H7 (cell line): ENCODE measurements around the gene HOXA2. TPM values are rescaled to one million over a fixed set of nuclear protein-coding genes. Genes with fewer than 3 reads are reported as not detected.

Experiments used
- DNase-seq: peaks from one replicate; pipeline ENCODE4 v3.0.0; 2012
- H3K27me3 ChIP-seq: 2 replicates; pipeline ENCODE4 v1.6.0; 2011; ENCODE audit warnings: mild to moderate bottlenecking, low read length; ENCODE audit not compliant: control insufficient read depth, insufficient read depth
- H3K36me3 ChIP-seq: replicated peaks from 2 replicates; pipeline ENCODE4 v1.5.1; 2011; ENCODE audit warnings: low read length; ENCODE audit not compliant: control insufficient read depth, insufficient read depth
- H3K4me3 ChIP-seq: 2 replicates; pipeline ENCODE4 v1.5.1; 2011; ENCODE audit warnings: low read depth, mild to moderate bottlenecking, control low read depth, low read length, moderate library complexity; ENCODE audit not compliant: insufficient read depth
- total RNA-seq: library from RNA; depleted of rRNA; stranded (reverse); fragments of >200 nt; shearing (Covaris generic); gene quantifications from 2 replicates; pipeline ENCODE4 v1.2.3, GENCODE V29; 2014

The HOXA2 gene
- total RNA-seq, 1 experiment from 2014 or later: not detected

DNA sequence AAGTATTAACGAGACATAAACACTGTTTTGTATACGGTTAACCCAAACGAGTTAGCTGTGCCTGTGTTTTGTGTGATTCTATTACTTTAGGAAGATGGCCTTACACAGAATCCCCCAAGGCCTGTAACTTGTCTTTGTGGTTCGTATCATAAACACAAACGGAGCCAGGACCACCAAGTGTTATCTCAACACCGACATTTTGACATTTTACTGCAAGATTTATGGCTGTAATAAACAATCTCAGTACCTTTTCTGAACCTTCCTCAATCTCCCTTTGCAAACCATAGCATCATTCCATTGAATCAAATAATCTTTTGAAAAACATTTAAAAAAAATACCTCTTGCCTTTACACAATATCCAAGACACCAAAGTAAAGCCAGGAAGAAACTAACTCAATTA is 30.5 kb upstream of the HOXA2 start:
- H3K27me3 ChIP-seq: peaks cover 98% of the 10 kb centered on the region
- no peak overlapping the region for H3K4me3 ChIP-seq
- H3K36me3 ChIP-seq: no peaks in the 10 kb centered on the region
- DNase-seq: no peak

DNA sequence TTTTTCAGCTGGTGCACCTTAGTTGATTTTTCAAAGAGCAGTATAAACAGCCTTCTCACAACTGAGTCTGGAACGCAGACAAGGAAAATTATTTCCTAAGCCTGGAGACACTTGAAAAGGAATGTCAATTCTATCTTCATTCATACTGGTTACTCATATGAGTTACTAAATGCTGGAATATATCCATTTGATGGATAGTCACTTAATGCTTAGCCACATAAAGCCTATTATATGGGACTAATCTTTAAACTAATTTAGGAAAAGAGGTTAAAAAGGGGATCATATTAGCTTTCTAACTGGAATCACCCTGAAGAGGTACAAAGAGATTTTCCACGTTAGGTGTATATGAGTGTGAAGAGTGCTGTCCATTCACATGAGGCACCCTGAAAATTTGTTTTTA is 29.7 kb upstream of the HOXA2 start:
- Histone ChIP-seq H3K27me3 (peaks cover 98% of the 10 kb centered on the region), H3K36me3 (no peaks in the 10 kb centered on the region), H3K4me3 (no peak overlapping the region)
- no peak for DNase-seq

DNA sequence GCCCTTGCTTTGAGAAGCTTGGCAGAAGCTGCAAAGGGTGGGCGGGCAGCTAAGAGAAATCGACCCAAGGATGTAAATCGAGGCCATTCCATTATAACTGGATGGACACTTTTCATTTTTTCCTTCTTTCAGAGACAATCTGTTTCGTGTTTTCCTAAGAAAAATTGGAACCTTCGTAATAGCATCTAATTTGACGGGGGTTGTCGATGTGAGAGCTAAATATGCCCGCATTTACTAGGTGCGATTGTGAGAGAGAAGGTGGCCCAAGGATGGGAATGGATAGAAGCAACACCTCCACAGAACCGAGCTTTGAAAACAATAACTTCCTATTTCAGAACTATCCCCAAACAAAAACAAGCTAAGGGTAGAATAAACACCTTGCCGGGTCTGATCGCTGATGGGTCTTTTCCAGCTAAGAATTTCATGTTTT is 28.9 kb upstream of the HOXA2 start:
- DNase-seq: peak; percentile 24
- Histone ChIP-seq H3K4me3 (peak overlapping the region; percentile 47), H3K27me3 (peaks cover 98% of the 10 kb centered on the region), H3K36me3 (no peaks in the 10 kb centered on the region)

- no peaks in the 10 kb centered on the region for H3K36me3 ChIP-seq
- peak; percentile 95 for DNase-seq
- peaks cover 98% of the 10 kb centered on the region for H3K27me3 ChIP-seq
- peak within 1 kb of the TSS; percentile 47 for H3K4me3 ChIP-seq
These were observed 28.3 kb upstream of the HOXA2 start, which contains the start of gene HOXA4 for GRCh38 chr7:27130540-27131389. Gene HOXA4, minus strand, starts transcription at chr7:27130757. Its CDS starts 24 bp downstream, at chr7:27130733.

GRCh38 chr7:27129729-27130539 is 27.5 kb upstream of the HOXA2 start:
- Histone ChIP-seq H3K27me3 (peaks cover 98% of the 10 kb centered on the region), H3K36me3 (no peaks in the 10 kb centered on the region), H3K4me3 (no peak overlapping the region)
- DNase-seq: peak; percentile 84

- Histone ChIP-seq H3K4me3 (no peak overlapping the region), H3K36me3 (no peaks in the 10 kb centered on the region), H3K27me3 (peaks cover 98% of the 10 kb centered on the region)
- peak; percentile 22 for DNase-seq
These were observed 26.6 kb upstream of the HOXA2 start for GRCh38 chr7:27128776-27129728.

GRCh38 chr7:27128034-27128433 is 25.6 kb upstream of the HOXA2 start:
- no peak overlapping the region for H3K4me3 ChIP-seq

GRCh38 chr7:27126596-27127327 is 24.3 kb upstream of the HOXA2 start:
- no peak for DNase-seq
- no peak overlapping the region for H3K4me3 ChIP-seq
- H3K36me3 ChIP-seq: no peaks in the 10 kb centered on the region
- peaks cover 98% of the 10 kb centered on the region for H3K27me3 ChIP-seq

More at GRCh38 chr7:27128034-27128433, 25.6 kb upstream of the HOXA2 start:
- no peak for DNase-seq
- Histone ChIP-seq H3K36me3 (no peaks in the 10 kb centered on the region), H3K27me3 (peaks cover 98% of the 10 kb centered on the region)

DNA sequence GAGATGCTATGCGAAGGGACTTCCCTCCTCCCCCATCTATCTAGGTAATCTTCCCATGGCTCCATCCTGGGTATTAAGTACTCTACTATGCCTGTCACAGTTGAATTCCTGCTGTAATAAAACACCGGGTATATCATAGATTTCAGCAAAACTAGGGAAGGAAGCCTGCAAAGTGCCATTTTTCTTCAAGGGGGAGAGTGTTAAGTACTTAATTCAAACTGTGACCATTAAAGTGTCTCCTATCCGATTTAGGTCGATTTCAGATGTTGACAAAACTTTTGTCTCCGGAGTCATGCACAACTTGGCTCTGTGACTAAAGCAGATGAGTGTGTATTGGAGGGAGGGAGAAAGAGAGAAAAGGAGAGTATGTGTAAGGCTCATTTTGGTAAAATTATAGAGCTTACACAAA is 23.5 kb upstream of the HOXA2 start:
- Histone ChIP-seq H3K36me3 (no peaks in the 10 kb centered on the region), H3K27me3 (peaks cover 98% of the 10 kb centered on the region), H3K4me3 (no peak overlapping the region)
- DNase-seq: no peak

GRCh38 chr7:27124902-27125689 is 22.6 kb upstream of the HOXA2 start:
- Histone ChIP-seq H3K27me3 (peaks cover 100% of the 10 kb centered on the region), H3K4me3 (no peak overlapping the region), H3K36me3 (no peaks in the 10 kb centered on the region)
- peak; percentile 38 for DNase-seq

DNA sequence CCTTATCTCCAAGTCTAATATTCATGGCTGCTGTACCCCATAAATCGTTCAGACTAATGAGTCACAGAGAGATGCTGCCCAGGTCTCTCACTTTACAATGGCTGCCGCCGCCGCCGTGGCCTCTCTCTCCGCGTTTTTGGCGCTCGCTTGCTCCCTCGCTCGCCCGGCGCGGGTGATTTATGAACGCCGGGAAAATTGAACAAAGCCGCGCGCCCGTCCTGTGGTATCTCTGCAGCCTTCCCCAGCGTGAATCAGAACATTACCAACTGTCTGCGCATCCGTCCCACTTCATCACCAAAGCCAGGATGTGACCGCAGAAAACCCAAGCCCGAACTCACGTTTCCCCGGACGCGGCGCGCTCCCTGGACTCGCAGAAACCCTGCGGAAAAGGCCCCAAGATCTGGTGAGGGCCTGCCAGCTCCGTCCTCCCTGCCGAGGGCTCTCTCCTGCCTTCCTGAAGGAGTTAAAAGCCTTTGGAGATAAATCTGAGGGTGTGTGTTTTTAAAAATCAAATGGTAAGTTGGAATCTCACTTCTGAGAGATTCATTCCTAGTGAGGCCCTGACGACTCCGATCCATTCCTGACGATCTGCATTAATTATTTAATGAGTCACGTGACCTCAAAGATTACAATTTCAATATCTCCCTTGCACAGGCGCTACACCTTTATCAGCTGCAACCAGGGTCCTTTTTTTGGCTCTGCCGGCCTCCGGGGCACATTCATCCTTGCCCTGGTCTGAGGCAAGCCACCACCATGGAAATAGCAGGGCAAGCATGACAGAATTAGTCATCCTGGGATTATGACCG is 21.8 kb upstream of the HOXA2 start:
- no peaks in the 10 kb centered on the region for H3K36me3 ChIP-seq
- no peak overlapping the region for H3K4me3 ChIP-seq
- peak; percentile 54 for DNase-seq
- H3K27me3 ChIP-seq: peaks cover 100% of the 10 kb centered on the region

- H3K4me3 ChIP-seq: no peak overlapping the region
- peaks cover 100% of the 10 kb centered on the region for H3K27me3 ChIP-seq
- DNase-seq: peak; percentile 61
- no peaks in the 10 kb centered on the region for H3K36me3 ChIP-seq
These were observed 21.1 kb upstream of the HOXA2 start for GRCh38 chr7:27123477-27124053.
